GM06990 (cell line): ENCODE measurements around the gene IFITM2.
"Not testable (repeated sequence)": the region's sequence is repeated elsewhere in the genome, so short reads cannot be mapped to it uniquely, and the experiment has no call there.

Experiments
- DNase-seq: peaks from one replicate; pipeline ENCODE4 v3.0.0-alpha.2; 2011; ENCODE audit not compliant: insufficient read length; ENCODE audit errors: extremely low read depth
- H3K27me3 ChIP-seq: replicated peaks from 2 replicates; pipeline ENCODE4 v1.6.0; 2011; ENCODE audit warnings: low read length; ENCODE audit not compliant: control insufficient read depth, insufficient read depth
- H3K36me3 ChIP-seq: 2 replicates; pipeline ENCODE4 v1.5.1; 2011; ENCODE audit warnings: low read length; ENCODE audit not compliant: control insufficient read depth, insufficient read depth
- H3K4me3 ChIP-seq: replicated peaks from 2 replicates; pipeline ENCODE4 v1.5.1; 2011; ENCODE audit warnings: low read depth, mild to moderate bottlenecking, control low read depth, low read length
- TF ChIP-seq, protein P1 (sequence below): IDR thresholded peaks from 2 replicates; pipeline ENCODE4 v1.5.1; 2011; ENCODE audit warnings: low read length, control low read depth, mild to moderate bottlenecking, inconsistent platforms; ENCODE audit not compliant: insufficient read depth, poor library complexity, severe bottlenecking

The IFITM2 gene

GRCh38 chr11:331358-332060 is 23.9 kb downstream of the IFITM2 start:
- TF ChIP-seq, protein P1, sequence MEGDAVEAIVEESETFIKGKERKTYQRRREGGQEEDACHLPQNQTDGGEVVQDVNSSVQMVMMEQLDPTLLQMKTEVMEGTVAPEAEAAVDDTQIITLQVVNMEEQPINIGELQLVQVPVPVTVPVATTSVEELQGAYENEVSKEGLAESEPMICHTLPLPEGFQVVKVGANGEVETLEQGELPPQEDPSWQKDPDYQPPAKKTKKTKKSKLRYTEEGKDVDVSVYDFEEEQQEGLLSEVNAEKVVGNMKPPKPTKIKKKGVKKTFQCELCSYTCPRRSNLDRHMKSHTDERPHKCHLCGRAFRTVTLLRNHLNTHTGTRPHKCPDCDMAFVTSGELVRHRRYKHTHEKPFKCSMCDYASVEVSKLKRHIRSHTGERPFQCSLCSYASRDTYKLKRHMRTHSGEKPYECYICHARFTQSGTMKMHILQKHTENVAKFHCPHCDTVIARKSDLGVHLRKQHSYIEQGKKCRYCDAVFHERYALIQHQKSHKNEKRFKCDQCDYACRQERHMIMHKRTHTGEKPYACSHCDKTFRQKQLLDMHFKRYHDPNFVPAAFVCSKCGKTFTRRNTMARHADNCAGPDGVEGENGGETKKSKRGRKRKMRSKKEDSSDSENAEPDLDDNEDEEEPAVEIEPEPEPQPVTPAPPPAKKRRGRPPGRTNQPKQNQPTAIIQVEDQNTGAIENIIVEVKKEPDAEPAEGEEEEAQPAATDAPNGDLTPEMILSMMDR, result no peak
- H3K36me3 ChIP-seq, result no peaks in the 10 kb centered on the region
- no peak for DNase-seq
- no peak overlapping the region for H3K4me3 ChIP-seq
- H3K27me3 ChIP-seq, result no peaks in the 10 kb centered on the region

GRCh38 chr11:332651-333480 is 25.2 kb downstream of the IFITM2 start:
- no peak overlapping the region for H3K4me3 ChIP-seq
- H3K27me3 ChIP-seq, result no peaks in the 10 kb centered on the region
- TF ChIP-seq, protein P1, result no peak
- no peaks in the 10 kb centered on the region for H3K36me3 ChIP-seq
- DNase-seq, result no peak

DNA sequence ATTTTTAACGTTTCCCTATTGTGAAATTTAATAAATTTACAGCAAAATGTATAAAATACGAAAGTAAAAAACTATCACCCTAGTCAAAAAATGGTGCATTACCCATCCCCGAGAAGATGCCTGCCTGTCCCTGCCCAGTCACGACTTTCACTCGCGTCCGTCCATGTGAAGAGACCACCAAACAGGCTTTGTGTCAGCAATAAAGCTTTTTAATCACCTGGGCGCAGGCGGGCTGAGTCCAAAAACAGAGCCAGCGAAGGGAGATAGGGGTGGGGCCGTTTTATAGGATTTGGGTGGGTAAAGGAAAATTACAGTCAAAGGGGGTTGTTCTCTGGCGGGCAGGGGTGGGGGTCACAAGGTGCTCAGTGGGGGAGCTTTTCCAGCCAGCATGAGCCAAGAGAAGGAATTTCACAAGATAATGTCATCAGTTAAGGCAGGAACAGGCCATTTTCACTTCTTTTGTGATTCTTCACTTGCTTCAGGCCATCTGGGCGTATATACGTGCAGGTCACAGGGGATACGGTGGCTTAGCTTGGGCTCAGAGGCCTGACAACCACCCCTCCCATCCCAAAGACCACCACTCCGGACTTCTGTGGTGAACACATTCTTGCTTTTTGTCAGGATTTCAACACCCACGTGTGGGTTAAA is 26.1 kb downstream of the IFITM2 start:
- not testable (repeated sequence) for H3K27me3 ChIP-seq, H3K4me3 ChIP-seq, H3K36me3 ChIP-seq, DNase-seq

DNA sequence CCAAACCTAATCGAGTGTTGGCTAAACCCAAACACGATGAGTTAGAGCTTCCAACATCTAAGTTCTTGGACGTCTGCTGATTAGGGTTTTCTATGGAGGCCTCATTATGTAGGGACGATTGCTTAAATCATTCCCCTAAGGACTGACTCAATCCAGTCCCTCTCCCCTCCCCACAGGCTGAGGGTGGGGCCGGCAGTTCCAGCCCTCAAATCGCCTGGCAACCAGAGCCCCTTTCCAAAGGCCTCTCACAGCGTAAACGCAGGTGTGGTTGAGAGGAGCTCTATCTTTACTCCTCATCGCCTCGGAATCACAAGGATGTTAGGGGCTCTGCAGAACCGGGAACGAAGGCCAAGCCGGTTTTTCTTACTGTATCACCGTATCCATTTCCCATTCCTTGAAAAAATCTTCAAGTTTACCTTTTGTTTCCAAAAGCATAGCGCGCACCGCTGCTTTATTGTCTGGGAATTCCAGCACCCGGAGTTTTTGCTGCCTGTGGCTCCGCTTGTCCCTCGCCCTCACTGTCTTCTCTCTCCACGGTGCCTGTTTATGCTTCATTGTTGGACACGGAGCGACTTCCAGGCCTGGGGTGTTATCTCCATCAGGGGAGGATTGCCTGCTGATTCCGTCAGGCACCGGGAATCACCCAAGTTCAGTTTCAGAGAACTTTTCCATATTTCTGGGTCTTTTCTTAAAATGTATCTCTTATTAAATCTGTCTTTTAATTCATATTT is 26.8 kb downstream of the IFITM2 start:
- H3K36me3 ChIP-seq, result no peaks in the 10 kb centered on the region
- H3K27me3 ChIP-seq, result no peaks in the 10 kb centered on the region
- TF ChIP-seq, protein P1, result no peak
- DNase-seq, result no peak
- no peak overlapping the region for H3K4me3 ChIP-seq

GRCh38 chr11:335779-336658 is 28.4 kb downstream of the IFITM2 start:
- TF ChIP-seq, protein P1, result no peak
- Histone ChIP-seq H3K4me3 (no peak overlapping the region), H3K27me3 (no peaks in the 10 kb centered on the region), H3K36me3 (no peaks in the 10 kb centered on the region)
- no peak for DNase-seq
